SK-N-SH (cell line): ENCODE data around the gene TDRD5.

Experiments used
- CTCF ChIP-seq: fragments of 200-600 bp; sonication (generic); IDR thresholded peaks from 2 replicates; pipeline ENCODE4 v1.6.1; 2017; ENCODE audit warnings: antibody characterized with exemption, mild to moderate bottlenecking, moderate library complexity
- EP300 ChIP-seq, 2 experiments: IDR thresholded peaks; 2 replicates each; pipeline versions ENCODE4 v1.4.0 to v1.6.1; 2012; ENCODE audit warnings: borderline replicate concordance in 1 of 2, low read depth in 1 of 2, low read length in 1 of 2
- IRF3 ChIP-seq: fragments of 150-350 bp; IDR thresholded peaks from 2 replicates; pipeline ENCODE4 v1.6.1; 2016; ENCODE audit warnings: mild to moderate bottlenecking, low read depth, low read length
- NRF1 ChIP-seq: IDR thresholded peaks from 2 replicates; pipeline ENCODE4 v1.6.1; 2012; ENCODE audit warnings: low read depth, mild to moderate bottlenecking, low read length
- PBX3 ChIP-seq: IDR thresholded peaks from 2 replicates; pipeline ENCODE4; 2012
- POLR2AphosphoS5 ChIP-seq: IDR thresholded peaks from 2 replicates; pipeline ENCODE4 v1.6.1; 2012; ENCODE audit warnings: low read depth, low read length
- RAD21 ChIP-seq: IDR thresholded peaks from 2 replicates; pipeline ENCODE4 v1.6.1; 2012; ENCODE audit warnings: mild to moderate bottlenecking, low read length
- REST ChIP-seq: IDR thresholded peaks from 2 replicates; pipeline ENCODE4 v1.6.1; 2012; ENCODE audit warnings: mild to moderate bottlenecking, low read depth, low read length, moderate library complexity
- SMC3 ChIP-seq: IDR thresholded peaks from 2 replicates; pipeline ENCODE4 v1.6.1; 2012; ENCODE audit warnings: low read depth, low read length, improper control_type of control experiment
- TAF1 ChIP-seq: IDR thresholded peaks from 2 replicates; pipeline ENCODE4 v1.6.1; 2012; ENCODE audit warnings: low read depth, mild to moderate bottlenecking, low read length, moderate library complexity, borderline replicate concordance
- TCF12 ChIP-seq: IDR thresholded peaks from 2 replicates; pipeline ENCODE4 v1.4.0; 2012
- USF2 ChIP-seq: fragments of 150-350 bp; IDR thresholded peaks from 2 replicates; pipeline ENCODE4 v1.6.1; 2017; ENCODE audit warnings: antibody characterized with exemption, low read length, low read depth, borderline replicate concordance
- TF ChIP-seq, protein P1 (sequence below): IDR thresholded peaks from 2 replicates; pipeline ENCODE4 v1.4.0; 2012; ENCODE audit warnings: low read depth, borderline replicate concordance

- TF ChIP-seq POLR2AphosphoS5 (no peak), CTCF (no peak), REST (no peak), TAF1 (no peak), NRF1 (no peak), PBX3 (no peak), RAD21 (no peak), EP300 (IDR thresholded peaks at IDR 0.05; ENCODE audit: borderline replicate concordance in 1 of 2, low read depth in 1 of 2, low read length in 1 of 2) (no peak), IRF3 (no peak), SMC3 (no peak), USF2 (no peak), TCF12 (no peak)
- TF ChIP-seq, protein P1, sequence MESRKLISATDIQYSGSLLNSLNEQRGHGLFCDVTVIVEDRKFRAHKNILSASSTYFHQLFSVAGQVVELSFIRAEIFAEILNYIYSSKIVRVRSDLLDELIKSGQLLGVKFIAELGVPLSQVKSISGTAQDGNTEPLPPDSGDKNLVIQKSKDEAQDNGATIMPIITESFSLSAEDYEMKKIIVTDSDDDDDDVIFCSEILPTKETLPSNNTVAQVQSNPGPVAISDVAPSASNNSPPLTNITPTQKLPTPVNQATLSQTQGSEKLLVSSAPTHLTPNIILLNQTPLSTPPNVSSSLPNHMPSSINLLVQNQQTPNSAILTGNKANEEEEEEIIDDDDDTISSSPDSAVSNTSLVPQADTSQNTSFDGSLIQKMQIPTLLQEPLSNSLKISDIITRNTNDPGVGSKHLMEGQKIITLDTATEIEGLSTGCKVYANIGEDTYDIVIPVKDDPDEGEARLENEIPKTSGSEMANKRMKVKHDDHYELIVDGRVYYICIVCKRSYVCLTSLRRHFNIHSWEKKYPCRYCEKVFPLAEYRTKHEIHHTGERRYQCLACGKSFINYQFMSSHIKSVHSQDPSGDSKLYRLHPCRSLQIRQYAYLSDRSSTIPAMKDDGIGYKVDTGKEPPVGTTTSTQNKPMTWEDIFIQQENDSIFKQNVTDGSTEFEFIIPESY, result no peak
Observed at GRCh38 chr1:179729881-179730280, 138.2 kb downstream of the TDRD5 start.
